ENCODE data around the gene ADAM22.

ADAM22 gene

GRCh38 chr7:88105231-88105630, 171.2 kb downstream of the ADAM22 start:
- DNase-seq (ENCODE audit: low read depth): no peak
- no peak for TF ChIP-seq CTCF (conservative IDR thresholded peaks at IDR 0.05; ENCODE audit: low read depth, low read length)

GRCh38 chr7:88106434-88106833, 172.4 kb downstream of the ADAM22 start:
- DNase-seq (ENCODE audit: low read depth): no peak
- no peak for TF ChIP-seq CTCF (conservative IDR thresholded peaks at IDR 0.05; ENCODE audit: low read depth, low read length)
- no peak overlapping the region for H3K4me3 ChIP-seq (ENCODE audit: low read depth, low read length)

More at GRCh38 chr7:88105231-88105630, 171.2 kb downstream of the ADAM22 start:
- H3K4me3 ChIP-seq (ENCODE audit: low read depth, low read length): no peak overlapping the region

GRCh38 chr7:88109612-88110011, 175.6 kb downstream of the ADAM22 start:
- no peak overlapping the region for H3K4me3 ChIP-seq (ENCODE audit: low read depth, low read length)
- no peak for TF ChIP-seq CTCF (conservative IDR thresholded peaks at IDR 0.05; ENCODE audit: low read depth, low read length)
- no peak for DNase-seq (ENCODE audit: low read depth)

- DNase-seq (ENCODE audit: low read depth): peak; percentile 71
- peak; percentile 52 for TF ChIP-seq CTCF (conservative IDR thresholded peaks at IDR 0.05; ENCODE audit: low read depth, low read length)
Observed at GRCh38 chr7:88111140-88111743, 177.2 kb downstream of the ADAM22 start.

GRCh38 chr7:88111954-88112471, 178.0 kb downstream of the ADAM22 start:
- no peak for TF ChIP-seq CTCF (conservative IDR thresholded peaks at IDR 0.05; ENCODE audit: low read depth, low read length)
- no peak for DNase-seq (ENCODE audit: low read depth)
- H3K4me3 ChIP-seq (ENCODE audit: low read depth, low read length): no peak overlapping the region

More at GRCh38 chr7:88111140-88111743, 177.2 kb downstream of the ADAM22 start:
- no peak overlapping the region for H3K4me3 ChIP-seq (ENCODE audit: low read depth, low read length)

GRCh38 chr7:88115258-88115796, 181.3 kb downstream of the ADAM22 start:
- H3K4me3 ChIP-seq (ENCODE audit: low read depth, low read length): no peak overlapping the region
- TF ChIP-seq CTCF (conservative IDR thresholded peaks at IDR 0.05; ENCODE audit: low read depth, low read length): no peak
- DNase-seq (ENCODE audit: low read depth): no peak

- peak; percentile 2 for DNase-seq (ENCODE audit: low read depth)
- no peak for TF ChIP-seq CTCF (conservative IDR thresholded peaks at IDR 0.05; ENCODE audit: low read depth, low read length)
- H3K4me3 ChIP-seq (ENCODE audit: low read depth, low read length): no peak overlapping the region
Observed at GRCh38 chr7:88115816-88116215, 181.8 kb downstream of the ADAM22 start.

Data from choroid plexus epithelial cell (primary cell).